ENCODE data around the gene RASD2.
A peak's percentile ranks its signal among the peaks of the same experiment; 100 is the strongest.

RASD2 gene

DNA sequence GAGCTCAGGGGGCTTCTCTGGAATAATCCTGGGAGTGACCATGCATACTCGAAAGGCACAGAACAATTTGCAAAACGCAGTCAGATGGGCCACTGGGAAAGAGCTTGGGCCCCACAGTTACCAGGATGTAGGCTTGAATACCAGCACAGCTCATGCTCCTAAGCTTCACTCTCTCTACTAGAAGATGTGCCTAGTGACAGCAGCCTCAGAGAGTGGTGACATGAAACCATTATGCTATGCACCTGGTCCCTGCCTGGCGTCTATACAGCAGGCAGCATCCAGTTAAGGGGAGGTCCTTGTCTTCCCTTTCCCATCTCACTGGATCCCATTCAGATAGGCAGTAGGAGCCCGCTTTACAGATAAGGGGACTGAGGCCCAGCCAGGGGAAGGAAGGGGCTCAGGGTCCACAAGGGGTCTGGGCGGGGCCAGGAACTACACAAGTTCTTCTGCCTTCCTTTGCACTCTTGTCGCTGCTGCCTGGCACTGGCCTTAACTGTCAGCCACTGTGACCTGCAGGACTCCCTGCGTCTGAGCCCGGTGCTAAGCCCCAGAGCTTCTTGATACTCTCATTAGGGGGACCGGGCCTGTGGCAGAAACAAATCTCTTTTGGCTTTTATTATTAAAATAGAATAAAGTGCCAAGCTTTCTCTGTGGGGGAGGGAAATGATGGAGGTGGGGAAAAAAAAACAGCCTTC is 21.2 kb upstream of the RASD2 start:
- no peak for DNase-seq

DNA sequence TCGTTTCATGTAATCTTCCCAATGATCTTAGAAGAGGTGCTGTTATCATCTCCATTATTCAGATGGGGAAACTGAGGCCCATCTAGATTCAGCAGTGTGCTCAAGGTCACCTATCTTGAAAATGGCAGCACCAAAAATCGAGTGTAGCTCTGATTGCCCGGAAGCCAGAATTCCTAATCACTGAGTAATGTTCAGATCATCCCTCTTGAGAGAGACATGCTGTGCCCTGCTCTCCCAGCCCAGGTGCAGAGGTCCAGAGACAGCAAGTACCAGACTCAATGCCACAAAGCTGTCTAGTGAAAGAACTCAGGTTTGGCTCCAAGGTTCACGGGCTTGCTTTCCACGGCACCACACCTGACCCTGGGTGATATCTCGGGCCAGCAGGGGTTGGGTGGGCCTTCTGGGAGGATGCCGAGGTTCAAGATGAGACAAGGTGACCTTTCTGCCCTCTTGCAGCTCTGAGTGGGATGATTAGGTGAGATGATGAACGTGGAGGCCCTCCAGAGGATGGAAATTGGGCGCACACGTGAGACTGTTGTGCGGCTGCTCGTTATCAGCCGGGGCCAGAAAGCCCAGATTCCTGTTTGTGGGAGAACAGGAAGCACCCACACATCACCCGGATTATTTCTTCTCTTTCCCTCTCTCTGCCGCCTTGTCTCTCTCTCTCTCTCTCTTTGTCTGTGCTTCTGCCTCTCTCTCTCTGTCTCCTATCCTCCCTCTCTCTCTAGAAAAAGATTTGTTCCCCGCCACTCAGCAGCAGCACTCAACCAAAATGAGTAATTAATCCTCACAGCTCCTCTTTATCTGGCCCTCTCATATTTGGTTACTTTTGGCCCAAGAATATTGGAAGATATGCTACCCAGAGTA is 19.0 kb upstream of the RASD2 start:
- DNase-seq = no peak

DNA sequence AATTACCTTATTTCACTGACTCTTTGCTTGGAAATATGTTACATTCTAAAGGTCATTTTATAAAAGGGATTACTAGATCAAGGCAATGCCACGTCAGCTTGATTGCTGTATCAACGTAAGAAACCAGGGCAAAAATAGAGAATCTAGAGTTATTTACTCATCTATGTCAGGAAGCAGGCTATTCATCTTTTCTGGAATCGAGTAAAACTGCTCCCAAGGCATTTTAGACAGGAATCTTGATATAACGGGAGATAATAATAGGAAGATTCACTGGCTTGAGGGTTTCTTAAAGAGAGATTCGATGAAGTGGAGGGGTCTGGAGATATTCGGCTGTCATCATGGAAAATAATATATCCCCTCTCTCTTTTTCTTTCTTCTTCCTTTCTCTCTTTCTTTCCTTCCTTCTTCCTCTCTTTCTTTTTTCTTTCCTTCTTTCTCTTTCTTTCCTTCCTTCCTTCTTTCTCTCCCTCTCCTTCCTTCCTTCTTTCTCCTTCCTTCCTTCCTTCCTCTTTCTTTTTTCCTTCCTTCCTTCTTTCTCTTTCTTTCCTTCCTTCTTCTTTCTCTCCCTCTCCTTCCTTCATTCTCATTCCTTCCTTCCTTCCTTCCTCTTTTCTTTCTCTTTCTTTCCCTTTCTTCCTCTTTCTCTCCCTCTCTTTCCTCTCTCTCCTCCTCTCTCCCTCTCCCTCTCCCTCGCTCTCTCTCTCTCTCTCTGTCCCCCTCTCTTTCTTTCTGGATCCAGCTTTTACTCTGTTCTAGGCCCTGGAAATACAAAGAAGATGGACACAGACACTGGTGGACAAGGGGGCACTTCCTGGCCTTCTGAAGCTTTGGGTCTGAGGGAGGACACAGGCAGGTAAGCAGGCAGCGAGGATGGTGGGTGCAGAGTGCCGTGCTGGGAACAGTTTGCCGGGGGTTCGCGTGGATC is 18.1 kb upstream of the RASD2 start:
- no peak for DNase-seq

DNA sequence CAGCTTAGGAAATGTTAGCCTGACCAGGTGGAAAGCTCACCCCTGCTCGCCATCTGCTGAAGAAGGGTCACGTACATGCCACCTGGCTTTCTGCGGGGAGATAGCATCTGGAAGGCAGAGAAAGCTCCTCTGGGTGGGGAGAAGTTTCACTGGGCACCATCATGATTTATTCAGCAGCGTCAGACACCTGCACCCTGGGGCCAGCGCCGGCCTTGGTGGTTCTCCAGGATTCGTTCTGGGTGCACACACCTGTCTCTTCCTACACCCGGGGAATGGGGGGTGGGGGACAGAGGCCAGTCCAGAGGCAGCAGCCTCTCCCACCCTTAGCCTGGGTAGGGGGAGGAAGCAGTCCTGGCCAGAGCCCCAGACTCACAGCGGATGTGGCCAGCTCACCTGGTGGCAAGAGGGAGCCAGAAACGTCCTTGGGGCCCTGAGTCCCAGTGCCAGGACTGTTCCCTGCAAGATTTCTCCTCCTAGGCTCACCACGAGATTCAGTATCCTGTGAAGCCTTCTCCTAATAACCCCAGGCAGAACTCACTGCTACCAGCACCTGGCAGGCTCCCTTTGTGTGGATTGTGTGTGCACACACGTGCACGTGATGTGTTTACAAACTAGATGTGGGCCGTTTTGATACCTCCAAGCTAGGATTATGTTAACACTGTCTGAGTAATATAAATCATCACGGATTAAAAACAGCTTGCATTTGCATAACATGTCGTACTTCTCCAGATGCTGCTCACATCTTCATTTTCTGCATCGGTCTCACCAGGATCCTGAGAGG is 17.3 kb upstream of the RASD2 start:
- no peak for DNase-seq

DNA sequence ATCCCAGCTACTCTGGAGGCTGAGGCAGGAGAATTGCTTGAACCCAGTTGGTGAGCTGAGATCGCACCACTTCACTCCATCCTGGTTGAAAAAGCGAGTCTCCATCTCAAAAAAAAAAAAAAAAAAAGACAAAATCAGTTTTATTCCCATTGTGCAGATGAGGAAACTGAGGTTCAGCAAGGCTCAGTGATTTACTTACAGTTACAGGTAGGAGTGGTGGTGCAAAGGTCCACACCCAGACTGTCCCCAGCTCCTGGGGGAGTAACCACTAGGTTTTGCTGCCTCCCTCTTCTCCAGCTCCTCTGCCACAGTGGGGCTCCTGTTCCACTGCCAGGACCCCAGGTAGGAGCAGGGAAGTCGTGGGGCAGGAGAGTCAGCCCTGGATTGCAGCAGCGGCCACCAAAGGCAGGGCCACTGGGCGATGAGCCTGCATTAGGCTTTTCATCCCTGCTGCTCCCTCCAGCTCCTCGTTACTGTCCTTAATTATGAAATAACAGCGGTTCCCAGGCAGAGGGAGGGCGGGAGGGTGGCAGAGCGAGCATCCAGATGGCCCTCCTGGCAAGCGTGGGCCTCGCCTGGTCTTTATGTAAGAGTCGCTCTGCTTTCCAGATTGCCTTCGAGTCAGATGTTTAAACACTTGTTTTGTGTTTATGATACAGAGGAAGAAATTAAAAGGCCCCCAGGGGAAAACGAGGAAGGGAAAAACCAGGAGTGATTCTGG is 15.5 kb upstream of the RASD2 start:
- no peak for DNase-seq

DNA sequence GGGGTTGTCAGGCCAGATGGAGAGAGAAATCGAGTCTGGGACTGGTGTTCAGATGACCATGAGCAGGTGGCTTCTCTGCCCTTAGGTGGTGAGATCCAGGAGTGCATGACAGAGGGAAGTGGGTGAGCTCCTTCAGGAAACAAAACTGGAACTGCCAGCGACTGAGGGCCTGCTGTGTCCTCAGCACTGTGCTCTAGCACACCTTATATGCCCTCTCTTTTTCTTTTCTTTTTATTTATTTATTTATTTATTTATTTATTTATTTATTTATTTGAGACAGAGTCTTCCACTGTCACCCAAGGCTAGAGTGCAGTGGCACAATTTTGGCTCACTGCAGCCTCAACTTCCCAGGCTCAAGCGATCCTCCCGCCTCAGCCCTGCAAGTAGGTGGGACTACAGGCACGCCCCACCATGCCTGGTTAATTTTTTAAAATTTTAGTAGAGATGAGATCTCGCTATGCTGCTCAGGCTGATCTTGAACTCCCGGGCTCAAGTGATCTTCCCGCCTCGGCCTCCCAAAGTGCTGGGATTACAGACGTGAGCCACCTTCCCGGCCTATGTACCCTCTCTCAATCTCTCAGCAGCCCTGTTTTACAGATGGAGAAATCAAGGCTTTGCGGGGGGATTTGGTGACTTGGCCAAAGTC is 14.8 kb upstream of the RASD2 start:
- no peak for DNase-seq

DNA sequence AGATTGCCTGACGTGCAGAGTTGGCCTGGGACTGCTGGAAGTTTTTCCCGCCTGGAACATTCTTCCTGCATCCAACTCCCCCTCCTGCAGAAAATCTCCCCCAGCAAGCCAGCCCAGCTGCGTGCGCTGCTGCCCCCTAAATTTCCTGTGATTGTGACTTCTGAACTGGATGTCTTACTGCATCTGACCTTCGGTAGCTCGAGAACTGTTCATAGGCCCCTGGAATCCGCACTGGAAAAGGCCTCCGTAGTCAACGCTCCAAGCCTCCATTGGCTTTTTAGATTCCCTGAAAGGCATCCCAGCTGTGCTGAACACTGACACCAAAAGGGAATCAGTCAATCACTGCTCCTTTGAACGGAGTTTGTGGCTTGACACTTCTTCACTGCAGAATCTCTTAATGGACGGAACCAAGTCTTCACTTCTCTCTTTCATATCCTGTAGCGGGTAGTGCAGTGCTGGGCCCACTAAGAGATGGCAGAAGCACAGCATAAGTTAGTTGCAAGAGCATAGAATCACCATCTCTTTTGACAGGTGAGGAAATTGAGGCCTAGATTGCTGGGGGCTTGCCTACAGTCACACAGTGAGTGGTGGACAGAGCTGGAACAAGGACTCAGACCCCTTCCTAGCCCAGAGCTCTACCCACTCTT is 14.2 kb upstream of the RASD2 start:
- no peak for DNase-seq

DNA sequence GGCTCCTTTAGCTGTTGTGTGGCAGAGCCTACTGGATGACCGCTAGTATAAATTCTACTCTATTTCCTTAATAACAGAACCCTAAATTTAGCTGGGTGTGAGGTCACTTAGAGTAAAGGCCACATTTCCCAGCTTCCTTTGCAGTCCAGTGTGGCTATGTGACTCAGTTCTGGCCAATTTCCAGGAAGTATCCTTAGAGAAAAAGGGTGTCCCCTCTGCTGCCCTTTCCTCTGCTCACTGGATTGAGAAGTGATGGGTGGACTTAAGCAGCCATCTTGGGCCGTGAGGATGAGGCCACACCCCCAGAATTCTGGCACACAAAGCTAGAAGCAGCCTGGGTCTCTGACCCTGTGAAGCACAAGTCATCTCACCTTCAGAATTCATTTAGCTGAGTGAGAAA is 11.7 kb upstream of the RASD2 start:
- no peak for DNase-seq

DNA sequence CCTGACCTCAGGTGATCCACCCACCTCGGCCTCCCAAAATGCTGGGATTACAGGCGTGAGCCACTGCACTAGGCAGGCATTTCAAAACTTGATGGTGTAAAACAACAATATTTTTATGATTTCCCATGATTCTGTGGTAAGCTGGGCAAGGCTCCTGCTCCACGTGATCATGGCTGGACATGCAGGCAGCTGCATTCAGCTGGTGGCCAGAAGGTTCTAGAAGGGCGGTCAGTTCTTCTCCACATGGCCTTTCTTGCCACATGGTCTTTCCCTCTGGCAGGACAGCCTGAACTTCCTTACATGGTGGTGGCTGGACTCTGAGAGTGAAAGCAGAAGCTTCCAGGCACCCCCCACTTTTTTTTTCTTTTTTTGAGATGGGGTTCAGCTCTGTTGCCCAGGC is 9.9 kb upstream of the RASD2 start:
- DNase-seq = no peak

DNA sequence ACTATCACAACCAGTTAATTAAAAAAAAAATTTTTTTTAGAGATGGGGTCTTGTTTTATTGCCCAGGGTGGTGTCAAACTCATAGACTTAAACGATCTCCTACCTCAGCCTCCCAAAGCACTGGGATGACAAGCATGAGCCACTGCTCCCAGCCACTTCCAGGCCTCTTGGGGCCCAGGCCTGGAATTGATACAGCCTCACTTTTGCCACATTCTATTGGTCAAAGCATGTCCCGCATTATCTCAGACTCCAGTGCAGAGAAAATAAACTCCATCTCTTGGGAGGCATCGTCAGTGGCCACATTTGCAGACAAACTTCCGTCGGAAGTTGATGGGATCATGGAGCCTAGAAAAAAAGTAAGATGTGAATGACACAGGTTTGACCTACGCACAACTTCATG is 9.4 kb upstream of the RASD2 start:
- DNase-seq = no peak

DNA sequence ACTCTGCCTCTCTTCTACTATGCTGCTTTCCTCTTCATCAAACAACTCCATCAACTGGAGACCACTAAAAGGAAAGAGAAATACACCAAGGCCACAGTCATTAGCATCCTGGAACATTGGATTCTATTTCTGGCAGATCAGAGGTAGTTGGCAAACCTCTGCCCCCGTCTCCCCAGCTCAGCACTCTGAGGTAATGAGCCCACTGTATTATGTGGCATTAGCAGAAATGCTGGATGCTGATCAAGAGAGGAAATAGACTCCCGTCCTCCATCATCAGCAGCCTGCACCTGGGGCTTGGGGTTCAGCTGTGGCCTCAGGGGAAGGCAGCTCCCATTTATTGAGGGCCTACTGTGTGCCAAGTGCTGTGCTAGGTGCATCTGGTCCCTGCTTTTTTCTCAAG is 9.0 kb upstream of the RASD2 start:
- no peak for DNase-seq

DNA sequence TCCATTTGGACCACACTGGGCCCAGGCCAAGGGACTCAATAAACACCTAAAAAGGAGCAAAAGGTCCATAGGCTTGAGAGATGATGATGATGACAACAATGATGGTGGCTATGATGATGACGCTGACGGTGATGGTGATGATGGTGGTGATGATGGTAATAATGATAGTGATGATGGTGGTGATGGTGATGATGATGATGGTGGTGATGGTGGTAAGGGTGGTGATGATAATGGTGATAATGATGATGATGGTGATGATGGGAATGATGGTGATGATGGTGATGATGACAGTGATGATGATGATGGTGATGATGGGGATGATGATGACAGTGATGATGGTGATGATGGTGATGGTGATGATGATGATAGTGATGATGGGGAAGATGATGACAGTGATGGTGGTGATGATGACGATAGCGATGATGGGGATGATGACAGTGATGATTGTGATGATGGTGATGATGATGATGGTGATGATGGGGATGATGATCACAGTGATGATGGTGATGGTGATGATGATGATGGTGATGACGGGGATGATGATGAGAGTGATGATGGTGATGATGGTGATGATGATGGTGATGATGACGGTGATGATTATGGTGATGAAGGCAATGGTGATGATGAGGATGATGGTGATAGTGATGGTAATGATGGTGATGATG is 7.1 kb upstream of the RASD2 start:
- no peak for DNase-seq

DNA sequence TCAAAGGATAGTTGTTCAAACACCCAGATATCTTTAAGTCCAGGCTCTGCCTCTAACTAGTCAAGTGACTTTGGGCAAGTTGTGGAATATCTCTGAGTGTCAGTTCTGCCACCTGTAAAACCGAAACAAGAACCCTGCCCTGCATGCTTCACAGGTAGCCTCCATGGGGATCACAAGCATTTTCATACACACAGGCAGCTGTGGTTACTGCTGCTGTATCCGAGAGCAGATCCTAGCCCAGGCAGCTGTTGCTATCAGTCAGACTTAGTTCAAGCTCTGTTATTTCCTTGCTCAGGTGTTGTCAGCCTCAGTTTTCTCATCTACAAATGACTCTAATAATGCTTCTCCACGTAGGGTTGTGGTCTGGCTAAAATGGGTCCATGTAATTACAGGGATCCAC is 6.5 kb upstream of the RASD2 start:
- DNase-seq = no peak

DNA sequence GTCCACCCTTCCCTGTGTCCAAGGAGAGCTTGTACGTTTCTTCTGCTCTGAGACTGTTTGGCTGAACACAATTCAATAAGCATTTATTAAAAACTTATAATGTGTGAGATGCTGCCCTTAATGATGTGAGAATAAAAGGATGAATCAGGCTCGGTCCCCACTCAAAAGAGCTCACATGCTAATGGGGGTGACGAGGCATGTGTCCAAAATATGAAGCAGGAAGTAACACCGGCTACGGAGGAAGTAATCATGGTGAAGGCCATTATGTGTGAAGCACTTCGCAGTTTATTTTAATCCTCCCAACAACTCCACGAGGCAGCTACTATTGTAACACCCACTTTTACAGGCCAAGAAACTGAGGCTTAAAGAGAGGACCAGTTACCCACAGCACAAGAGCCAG is 3.4 kb upstream of the RASD2 start:
- no peak for DNase-seq

DNA sequence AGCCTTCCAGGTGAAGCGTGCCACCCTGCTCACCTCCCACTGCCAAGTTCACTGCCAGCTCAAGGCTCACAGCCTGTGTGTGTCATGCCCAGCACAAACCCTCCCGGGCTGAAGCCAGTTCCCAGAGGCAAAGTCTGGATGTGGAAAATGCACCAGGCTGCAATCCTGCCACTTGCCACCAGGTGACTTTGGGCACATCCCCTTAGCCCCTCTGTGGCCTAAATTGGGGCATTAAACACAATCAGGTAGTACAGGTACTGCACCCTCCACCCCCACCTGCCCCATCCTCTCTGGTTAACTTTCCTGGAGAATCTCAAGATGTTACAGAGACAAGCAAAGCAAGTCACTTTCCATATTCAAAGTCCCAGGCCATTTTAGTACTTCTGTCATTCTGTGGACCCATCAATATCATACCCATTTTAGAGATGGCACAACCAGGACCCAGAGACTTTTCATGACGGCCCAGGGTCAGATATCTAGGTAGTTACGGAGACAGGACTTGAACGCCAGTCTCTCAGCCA is 1.8 kb upstream of the RASD2 start:
- DNase-seq = no peak

DNA sequence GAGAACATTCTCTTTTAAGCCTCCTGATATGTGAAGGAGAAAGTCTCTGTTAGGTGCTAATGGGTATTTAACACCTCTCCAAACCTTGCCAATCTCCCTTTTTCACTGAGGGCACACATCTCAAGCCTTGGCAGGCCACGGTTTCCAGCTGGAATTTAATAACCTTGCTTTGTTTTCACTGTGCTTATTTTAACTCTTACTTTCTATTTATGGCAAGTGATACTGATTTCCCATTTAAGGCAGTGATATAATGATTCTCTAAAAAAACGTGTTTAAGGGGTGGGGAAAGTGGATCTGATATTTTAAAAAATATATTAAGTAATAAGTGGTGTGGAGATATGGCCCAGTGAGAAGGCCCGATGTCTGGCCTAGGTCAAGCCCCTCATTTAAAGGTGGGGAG is 1.1 kb upstream of the RASD2 start:
- no peak for DNase-seq

DNA sequence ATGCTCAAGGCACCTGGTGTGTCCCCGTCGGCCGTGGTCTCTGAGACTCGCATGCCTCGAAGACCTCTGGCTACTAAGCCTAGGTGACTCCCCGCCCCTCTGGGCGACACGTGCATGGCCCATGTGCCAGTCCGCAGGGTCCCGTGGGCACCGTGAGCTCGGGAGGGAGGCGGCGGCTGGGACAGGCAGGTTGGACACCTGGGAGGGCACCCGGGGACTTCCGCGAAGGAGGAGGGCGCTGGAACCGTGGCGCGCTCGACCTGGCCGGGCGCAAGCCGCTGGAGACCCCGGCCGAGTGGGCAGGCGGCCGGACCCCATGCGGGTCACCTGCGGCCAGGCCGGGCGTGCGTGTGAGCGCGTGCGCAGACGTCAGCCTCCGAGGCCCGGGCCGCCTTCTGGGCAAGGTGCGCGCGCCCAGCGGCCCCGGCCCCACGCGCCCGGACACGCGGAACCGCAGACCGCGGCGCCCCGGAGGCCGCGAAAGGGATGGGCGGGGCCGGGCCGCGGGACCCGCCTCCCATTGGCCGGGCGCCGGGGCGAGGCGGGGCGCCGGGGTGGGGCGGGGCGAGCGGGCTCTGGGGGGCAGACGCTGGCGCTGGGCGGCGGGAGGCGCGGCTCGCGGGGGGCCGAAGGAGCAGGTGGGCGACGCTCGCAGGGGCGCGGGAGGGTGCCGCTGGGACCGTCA is 579 bp upstream of the RASD2 start:
- peak; percentile 52 for DNase-seq

DNA sequence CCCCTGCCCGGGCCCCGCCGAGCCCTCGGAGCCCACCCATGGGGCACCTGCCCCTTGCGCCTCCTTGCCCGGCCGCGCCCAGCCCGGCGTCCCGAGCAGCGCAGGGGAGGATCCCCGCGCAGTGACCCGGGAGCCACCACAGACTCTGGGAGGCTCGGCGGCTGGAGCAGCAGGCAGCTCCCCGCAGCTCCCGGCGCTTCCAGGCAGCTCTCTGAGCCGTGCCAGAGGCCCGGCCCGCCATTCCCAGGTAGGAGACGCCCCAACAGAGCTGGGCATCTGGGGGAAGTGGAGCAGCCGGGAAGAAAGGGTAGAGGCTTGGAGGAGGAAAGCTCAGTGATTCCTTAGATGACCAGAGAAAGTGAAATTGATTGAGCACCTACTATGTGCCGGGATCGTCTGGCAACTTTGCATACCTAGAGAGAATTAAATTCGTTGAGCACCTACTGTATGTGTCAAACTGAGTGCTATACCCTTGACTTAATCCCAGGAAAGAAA is 670 bp downstream of the RASD2 start:
- DNase-seq = no peak

Measured in effector CD8-positive, alpha-beta T cell (primary cell).